Glutamatergic neuron (in vitro differentiated cells): Measurements from ENCODE around the gene CBX6. TPM values are rescaled to one million over a fixed set of nuclear protein-coding genes. Genes with fewer than 3 reads are reported as not detected.

ENCODE experiments used
- DNase-seq: peaks from one replicate; pipeline ENCODE4 v3.0.0; 2022
- H3K27ac Mint-ChIP-seq: one replicate; pipeline ENCODE4 v1.8.0; 2020; ENCODE audit warnings: mild to moderate bottlenecking, mixed read lengths, inconsistent platforms; ENCODE audit not compliant: unreplicated experiment
- H3K27me3 Mint-ChIP-seq: one replicate; pipeline ENCODE4 v1.8.0; 2020; ENCODE audit warnings: mild to moderate bottlenecking, moderate library complexity, mixed read lengths, inconsistent platforms; ENCODE audit not compliant: unreplicated experiment
- H3K36me3 Mint-ChIP-seq: one replicate; pipeline ENCODE4 v1.8.0; 2020; ENCODE audit warnings: mild to moderate bottlenecking, mixed read lengths, inconsistent platforms; ENCODE audit not compliant: unreplicated experiment
- H3K4me1 Mint-ChIP-seq: one replicate; pipeline ENCODE4 v1.8.0; 2020; ENCODE audit warnings: mild to moderate bottlenecking, low read depth, mixed read lengths, inconsistent platforms; ENCODE audit not compliant: unreplicated experiment
- H3K4me3 Mint-ChIP-seq: one replicate; pipeline ENCODE4 v1.8.0; 2020; ENCODE audit warnings: mild to moderate bottlenecking, mixed read lengths, inconsistent platforms; ENCODE audit not compliant: unreplicated experiment
- H3K9me3 Mint-ChIP-seq: one replicate; pipeline ENCODE4 v1.8.0; 2020; ENCODE audit warnings: mild to moderate bottlenecking, moderate library complexity, mixed read lengths, inconsistent platforms; ENCODE audit not compliant: unreplicated experiment
- CTCF ChIP-seq: fragments of 200-600 bp; sonication (generic); IDR thresholded peaks from one replicate; pipeline ENCODE4 v1.5.0; 2021; ENCODE audit not compliant: partially characterized antibody, unreplicated experiment
- long read RNA-seq: library from polyadenylated mRNA; unstranded; transcript quantifications from one replicate; pipeline ENCODE4 v2.0.0, GENCODE V29; 2020; ENCODE audit not compliant: unreplicated experiment
- total RNA-seq: library from RNA; stranded (reverse); fragmentation: NEBNext Ultra II Directional; extraction: Animal tissue kit (Norgen Biotek cat#: 25700); gene quantifications from one replicate; pipeline ENCODE4 v1.2.1, GENCODE V29; 2021; ENCODE audit not compliant: unreplicated experiment

The CBX6 gene
- total RNA-seq, result 27.6 TPM
- long read RNA-seq, partial matches to known transcripts, result 0 of 12 reads
- long read RNA-seq, other reads (novel, unspliced or antisense), result 12 of 12 reads

DNA sequence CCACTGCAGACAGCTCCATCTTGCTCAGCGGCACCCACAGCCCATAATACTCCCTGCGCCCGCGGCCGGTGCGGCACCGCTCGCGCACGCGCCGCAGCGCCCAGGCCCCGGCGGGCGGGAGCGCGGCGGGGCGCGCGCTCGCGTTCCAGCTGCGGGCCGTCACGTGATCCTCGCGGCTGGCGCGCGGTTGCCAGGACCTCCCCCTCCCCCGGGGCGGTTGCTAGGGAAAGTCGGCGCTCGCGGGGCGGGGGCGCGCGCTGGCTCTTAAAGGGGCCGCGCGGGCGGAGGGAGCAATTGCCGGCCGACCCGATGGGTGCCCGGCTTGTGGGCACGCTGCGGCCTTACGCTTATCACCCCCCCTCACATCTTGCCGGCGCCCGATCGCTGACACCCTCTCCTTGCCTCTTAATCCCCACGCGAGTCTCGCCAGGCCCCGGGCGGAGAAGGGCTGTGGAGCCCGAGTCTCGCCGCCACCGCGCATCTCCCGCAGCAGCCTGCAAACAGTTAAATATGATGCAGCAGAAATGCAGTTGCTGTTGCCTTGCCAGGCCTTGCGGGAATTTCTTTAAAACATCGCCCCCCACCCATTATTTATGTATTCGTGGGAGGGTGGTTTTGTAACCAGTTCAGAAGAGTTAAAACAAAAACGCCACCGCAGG, at the start of gene CBX6:
TSS of gene CBX6 (minus strand) at position 45 of the 659 bp plus-strand sequence. CDS start at position 19, 26 bp downstream.
- Mint-ChIP-seq H3K27ac (peak within 1 kb of the TSS; percentile 98), H3K27me3 (peaks cover 2% of the 10 kb centered on the region), H3K4me3 (peak within 1 kb of the TSS; percentile 98), H3K36me3 (no peaks in the 10 kb centered on the region), H3K4me1 (peaks cover 19% of the 10 kb centered on the region), H3K9me3 (peaks cover 7% of the 10 kb centered on the region)
- peak; percentile 98 for DNase-seq
- no peak for TF ChIP-seq CTCF

DNA sequence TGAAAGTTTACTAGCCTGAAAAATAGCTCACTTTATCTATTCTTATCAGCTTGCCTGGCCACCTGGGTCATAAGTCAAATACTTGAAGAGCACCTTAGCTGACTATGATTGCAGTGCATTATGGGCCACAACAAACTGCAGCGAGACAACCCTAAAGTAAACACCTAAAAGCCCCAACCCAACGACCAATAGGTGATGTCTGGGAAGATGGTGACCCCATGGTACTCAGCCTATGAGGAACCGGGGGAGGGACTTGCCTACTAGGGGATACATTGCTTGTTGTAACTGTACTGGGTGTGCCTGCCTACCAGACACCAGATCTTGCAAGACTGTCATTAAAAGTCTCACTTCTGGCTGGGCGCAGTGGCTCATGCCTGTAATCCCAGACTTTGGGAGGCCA, 49.8 kb upstream of the CBX6 start:
- no peaks in the 10 kb centered on the region for H3K27me3 Mint-ChIP-seq
- no peaks in the 10 kb centered on the region for H3K36me3 Mint-ChIP-seq
- H3K9me3 Mint-ChIP-seq, result peaks cover 5% of the 10 kb centered on the region
- no peak overlapping the region for H3K4me3 Mint-ChIP-seq
- H3K27ac Mint-ChIP-seq, result no peak overlapping the region
- TF ChIP-seq CTCF, result no peak
- no peaks in the 10 kb centered on the region for H3K4me1 Mint-ChIP-seq
- no peak for DNase-seq

GRCh38 chr22:38921120-38921519, 49.1 kb upstream of the CBX6 start:
- H3K4me3 Mint-ChIP-seq, result no peak overlapping the region
- H3K27ac Mint-ChIP-seq, result no peak overlapping the region
- no peaks in the 10 kb centered on the region for H3K36me3 Mint-ChIP-seq
- DNase-seq, result no peak
- no peak for TF ChIP-seq CTCF
- H3K27me3 Mint-ChIP-seq, result no peaks in the 10 kb centered on the region
- H3K4me1 Mint-ChIP-seq, result no peaks in the 10 kb centered on the region
- H3K9me3 Mint-ChIP-seq, result peaks cover 5% of the 10 kb centered on the region

DNA sequence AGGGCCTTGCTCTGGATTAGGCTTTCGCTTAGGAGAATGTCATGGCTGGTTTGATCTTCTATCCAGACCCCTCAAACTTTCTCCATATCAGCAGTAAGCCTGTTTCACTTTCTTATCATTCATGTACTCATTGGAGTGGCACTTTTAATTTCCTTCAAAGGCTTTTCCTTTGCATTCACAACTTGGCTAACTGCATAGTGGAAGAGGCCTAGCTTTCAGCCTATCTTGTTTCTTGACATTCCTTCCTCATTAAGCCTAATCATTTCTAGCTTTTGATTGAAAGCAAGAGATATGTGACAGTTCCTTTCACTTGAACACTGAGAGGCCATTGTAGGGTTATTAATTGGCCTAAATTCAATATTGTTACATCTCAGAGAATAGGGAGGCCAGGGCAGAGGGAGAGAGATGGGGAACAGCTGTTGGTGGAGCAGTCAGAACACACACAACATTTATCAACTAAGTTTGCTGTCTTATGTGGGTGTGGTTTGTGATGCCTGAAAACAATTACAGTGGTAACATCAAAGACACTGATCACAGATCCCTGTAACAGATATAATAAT, 47.7 kb upstream of the CBX6 start:
- no peak overlapping the region for H3K4me3 Mint-ChIP-seq
- H3K9me3 Mint-ChIP-seq, result peaks cover 5% of the 10 kb centered on the region
- no peaks in the 10 kb centered on the region for H3K27me3 Mint-ChIP-seq
- DNase-seq, result no peak
- H3K36me3 Mint-ChIP-seq, result no peaks in the 10 kb centered on the region
- H3K4me1 Mint-ChIP-seq, result no peaks in the 10 kb centered on the region
- no peak for TF ChIP-seq CTCF
- no peak overlapping the region for H3K27ac Mint-ChIP-seq

DNA sequence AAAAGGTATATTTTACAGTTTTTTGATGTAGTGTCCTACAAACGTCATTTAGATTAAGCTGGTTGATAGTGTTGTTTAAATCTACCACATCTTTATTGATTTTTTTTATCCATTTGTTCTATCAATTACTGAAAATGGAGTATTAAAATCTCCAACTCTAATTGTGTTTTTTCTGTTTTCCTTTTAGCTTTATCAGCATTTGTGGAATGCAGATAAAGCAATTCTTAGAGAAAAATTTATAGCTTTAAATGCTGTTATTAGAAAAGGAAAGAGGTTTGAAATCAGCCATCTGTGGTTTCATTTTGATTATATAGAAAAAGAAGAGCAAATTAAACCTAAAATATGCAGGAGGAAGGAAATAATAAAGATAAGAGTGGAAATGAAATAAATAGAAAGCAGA, 39.4 kb upstream of the CBX6 start:
- no peak overlapping the region for H3K4me3 Mint-ChIP-seq
- no peak for TF ChIP-seq CTCF
- H3K27me3 Mint-ChIP-seq, result no peaks in the 10 kb centered on the region
- peaks cover 4% of the 10 kb centered on the region for H3K36me3 Mint-ChIP-seq
- H3K4me1 Mint-ChIP-seq, result no peaks in the 10 kb centered on the region
- DNase-seq, result no peak
- H3K27ac Mint-ChIP-seq, result no peak overlapping the region
- peaks cover 5% of the 10 kb centered on the region for H3K9me3 Mint-ChIP-seq
